HG02943 (cell line): ENCODE data around the gene CACNA1E.

Source experiments
- ATAC-seq: cut with Tn5 transposase; IDR thresholded peaks from one replicate; pipeline ENCODE4 v1.9.1; 2021; ENCODE audit warnings: mild to moderate bottlenecking, low read depth, moderate library complexity; ENCODE audit not compliant: unreplicated experiment

The CACNA1E gene

DNA sequence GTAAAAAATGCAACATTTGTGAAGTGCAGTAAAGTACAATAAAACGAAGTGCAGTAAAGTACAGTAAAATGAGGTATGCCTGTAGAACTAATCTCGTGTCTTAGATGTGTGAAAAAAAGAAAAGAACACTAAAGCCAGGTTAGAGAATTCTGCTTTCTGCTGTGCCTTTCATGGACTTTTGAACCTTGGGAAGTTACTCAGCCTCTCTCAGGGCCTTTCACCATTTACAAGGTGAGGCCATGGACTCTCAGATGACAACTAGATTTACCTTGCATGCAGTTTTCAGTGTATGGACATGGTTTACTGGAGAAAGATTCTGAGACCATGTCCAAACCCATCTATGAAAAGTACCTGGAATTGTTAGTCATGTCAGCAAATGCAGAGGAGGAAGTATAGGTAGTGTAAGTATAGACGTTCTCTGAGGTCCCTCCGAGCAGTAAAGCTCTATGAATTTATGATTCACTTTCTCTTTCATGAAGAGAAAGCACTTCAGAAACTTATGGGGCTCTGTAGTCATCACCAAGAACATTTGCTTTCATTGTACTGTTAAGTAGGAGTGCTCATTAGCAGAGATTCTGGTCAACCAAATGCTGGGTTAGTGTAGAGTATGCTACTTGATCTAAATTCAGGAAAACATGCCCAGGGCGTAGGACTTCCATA lies 143.1 kb downstream of the CACNA1E start:
- no peak for ATAC-seq

DNA sequence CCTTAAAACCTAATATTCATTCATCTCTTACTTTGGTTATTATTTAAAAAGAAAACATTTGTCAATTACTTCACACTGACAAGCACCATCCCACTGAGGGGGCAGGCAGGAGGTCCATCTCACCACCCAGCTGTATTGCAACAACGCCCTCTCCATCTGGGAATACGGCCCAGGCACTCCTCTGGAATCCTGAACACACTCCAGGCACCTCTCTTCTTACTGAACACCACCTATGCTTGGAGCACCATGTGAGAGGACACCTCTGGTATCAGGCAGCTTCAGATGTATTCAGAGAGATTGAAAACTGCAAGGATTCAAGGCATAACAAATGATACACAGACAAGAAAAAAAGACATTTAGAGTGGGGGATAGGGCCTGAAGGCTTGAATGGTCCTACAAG lies 147.1 kb downstream of the CACNA1E start:
- no peak for ATAC-seq

DNA sequence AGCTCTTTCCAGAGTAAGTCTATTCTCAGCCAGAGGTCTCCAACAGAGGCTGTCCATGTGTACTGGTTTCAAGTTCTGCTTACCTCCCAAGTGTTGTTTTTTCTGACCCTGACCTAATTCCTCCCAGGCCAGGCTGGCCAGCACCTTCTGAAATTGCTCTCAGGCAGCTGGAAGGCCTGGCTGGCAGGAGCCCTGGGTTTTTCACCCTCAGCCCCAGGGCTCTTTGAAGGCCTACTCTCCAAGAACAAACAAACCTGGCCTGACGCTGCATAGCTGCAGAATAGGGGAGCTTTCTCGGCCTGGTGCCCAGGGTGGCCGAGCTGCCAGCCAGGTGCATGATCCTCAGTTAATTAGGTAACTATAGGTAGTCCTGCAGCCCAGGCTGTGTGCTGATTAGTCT lies 147.5 kb downstream of the CACNA1E start:
- no peak for ATAC-seq

DNA sequence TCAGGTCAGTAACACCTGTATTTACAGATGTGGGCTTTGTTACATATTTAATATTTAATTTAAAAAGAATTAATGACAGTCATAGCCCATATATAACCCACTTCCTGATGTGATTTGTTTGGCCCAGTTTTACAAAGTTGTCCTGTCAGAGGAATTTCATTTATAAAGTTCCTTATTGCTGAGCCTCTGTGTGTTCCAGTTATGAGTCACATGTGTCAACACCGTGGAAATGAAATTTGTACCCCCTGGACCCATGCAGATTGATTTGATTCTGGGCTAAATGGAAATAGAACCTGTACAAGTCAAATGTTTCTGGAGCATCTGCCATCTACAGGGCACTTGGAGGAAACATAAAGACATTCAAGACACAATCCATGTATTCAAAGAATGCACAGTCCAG lies 149.2 kb downstream of the CACNA1E start:
- ATAC-seq = no peak

DNA sequence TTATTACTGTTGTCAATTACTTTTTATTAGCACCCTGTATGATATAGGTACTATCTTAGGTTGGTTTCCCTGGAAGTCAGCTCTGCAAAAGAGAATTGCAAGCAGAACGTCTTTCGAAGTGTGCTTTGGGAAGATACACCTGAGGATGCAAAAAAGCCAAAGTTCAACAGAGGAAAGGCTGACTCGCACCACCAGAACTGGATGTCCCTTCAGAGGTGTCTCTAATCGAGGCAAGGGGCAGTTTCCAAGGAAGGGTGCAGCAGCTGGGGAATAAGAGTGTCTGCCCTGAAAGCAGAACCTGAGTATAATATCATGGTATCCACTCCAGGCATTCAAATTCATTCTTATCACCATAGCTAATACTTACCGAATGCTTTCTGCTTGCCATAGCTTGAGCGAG lies 149.6 kb downstream of the CACNA1E start:
- ATAC-seq = no peak

DNA sequence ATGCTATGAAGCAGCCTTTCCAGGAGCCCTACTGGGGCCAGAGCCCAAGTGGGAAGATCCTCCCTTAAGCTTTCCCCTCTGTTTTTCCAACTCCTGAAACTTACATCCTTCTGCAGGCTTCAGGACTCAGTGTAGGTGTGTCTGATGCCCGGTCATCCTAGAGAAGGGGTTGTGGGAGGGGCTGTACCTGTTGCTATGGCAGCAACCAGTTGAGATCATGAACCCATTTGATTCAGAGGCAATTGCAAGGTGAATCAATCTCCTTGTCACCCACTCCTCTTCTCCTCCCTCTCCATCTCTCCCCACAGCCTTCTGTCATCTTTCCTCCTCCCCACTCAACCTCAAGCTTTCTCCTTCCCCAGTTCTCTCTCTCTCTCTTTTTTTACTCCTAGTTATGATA lies 151.8 kb downstream of the CACNA1E start:
- ATAC-seq = no peak

DNA sequence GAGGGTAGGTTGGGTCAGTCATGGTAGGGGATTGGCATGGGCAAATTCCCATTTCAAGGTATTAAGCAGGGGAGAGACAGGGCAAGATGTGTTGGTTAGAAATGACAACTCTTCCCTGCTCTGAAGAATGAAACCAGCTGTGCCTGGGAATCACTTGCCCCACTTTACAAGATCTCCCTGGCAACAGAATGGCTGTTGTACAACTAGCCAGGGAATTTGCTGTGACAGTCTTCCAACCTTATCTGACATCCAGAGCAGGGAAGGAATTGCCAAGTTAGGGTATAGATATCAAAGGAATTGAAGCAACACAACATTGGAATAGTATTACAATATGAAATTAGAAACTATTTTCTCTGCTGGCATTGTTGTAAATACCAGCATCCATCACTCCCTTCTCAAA lies 154.7 kb downstream of the CACNA1E start:
- ATAC-seq = no peak

DNA sequence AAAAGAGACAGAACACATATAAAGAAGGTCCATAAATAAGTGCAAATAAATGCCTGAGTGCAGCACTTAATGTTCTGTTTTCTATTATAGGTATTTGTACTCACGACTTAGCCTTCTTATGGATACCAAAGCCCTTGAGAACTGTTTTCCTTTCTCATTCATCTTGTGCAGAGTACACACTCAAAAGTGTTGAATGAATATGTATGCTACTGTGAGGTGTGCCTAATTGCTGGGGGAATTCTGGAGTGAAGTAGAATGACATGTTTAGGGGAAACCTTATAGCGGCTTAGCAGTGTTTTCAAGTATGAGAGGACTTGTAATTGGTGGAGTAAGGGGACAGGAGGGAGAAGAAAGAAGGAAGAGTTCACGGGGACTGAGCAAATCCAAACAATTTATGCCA lies 157.6 kb downstream of the CACNA1E start:
- ATAC-seq = no peak

DNA sequence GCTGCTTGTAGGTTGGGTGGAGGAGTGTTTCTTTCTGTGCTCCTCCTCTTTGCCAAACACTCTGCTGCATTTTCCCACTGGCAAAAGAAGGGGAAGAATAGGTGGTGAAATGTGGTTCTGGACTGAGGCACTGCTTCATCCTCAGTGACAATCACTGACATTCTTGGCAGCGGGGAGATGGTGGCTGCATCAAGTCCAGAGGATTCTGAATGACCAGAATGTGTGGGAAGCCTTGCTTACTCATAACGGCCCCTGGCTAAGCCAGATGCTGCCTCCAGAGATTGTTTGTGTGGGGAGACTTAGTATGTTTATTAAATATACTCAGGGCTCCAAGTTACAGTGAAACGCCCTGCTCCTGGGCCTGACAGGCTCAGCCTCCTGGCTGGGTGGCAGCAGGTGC lies 160.3 kb downstream of the CACNA1E start:
- no peak for ATAC-seq

DNA sequence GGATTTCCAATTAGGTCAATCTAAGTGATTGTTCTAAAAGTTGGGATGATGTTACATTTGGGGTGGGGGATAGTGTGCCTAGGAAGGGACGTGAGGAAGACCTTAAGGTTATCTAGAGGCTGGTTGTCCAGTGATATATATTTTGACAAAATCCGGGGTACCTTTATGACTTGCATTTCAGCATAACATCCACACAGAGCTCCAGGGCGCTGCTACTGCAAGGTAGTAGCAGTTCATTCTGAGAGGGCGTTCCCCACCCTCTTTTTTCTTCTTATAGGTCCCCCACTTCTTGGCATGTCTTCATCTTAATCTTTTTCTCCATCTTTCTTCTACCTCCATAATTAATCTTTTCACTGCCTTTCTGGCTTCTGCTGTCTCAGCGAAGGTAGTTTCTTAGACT lies 161.9 kb downstream of the CACNA1E start:
- no peak for ATAC-seq

DNA sequence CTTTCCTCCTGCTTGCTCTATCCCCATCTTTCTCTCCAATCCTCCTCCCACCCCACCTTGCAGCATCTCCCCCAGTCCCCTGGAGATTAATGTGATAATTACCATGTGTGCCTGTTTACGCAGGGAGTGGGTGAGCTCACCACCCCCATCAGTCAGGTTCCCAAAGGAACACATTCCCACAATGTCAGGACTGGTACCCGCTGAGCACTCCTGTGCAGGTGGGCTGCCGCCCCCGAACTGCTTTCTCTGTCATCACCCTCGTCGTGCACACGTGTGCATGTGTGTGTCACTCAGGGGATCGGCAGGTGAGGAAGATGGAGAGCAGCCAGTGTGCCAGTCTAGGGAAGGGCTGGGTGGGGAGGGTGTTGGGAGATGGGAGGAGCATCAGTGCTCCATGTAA lies 163.4 kb downstream of the CACNA1E start:
- no peak for ATAC-seq

DNA sequence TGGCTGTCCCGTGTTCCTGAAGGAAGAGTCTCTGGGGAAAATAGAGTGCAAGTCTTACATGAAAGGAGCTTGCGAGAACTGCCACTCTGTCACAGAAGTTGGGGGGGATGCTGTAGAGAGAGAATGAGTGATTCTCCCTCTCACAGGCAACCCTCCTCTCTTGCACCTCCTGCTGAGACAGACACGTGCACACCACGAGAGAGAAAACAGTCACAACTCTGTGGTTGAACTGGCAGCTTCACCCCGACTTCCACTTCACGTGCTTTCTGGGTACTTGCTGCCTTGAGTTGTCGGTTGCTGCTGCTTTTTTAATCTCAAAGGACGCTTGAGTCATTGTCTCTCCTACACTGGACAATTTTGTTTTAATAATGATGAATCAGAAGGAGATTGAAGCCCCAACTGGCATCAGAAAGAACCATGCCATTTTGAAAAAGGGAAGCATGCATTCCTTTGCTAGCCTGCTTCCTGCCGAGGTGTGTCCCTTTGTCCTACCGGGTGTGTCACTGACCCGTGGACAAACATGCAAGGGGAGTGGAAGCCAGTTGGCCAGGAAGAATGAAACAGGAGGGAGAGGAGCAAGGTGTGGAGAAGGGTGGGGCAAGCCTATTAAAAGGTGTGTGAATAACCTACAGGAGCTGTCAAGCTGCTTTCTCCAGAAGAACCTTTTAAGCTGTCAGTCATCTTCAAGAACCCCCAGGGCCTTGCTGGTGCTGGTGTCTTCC lies 164.2 kb downstream of the CACNA1E start:
- ATAC-seq = no peak

DNA sequence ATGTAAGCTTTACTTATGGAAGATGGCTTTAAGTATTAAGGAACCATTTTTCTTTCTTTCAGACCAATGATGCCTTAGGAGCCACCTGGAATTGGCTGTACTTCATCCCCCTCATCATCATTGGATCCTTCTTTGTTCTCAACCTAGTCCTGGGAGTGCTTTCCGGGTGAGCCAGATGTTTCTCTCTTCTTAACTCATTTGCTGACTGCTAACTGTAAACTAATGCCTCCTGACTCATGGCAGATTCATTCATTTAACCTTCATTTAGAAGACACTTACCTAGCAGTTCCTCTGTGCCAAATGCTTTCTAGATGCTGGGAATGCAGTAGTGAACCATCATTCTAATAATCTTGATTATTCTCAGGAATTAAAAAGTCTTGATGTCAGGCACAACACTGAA lies 168.0 kb downstream of the CACNA1E start:
- no peak for ATAC-seq

DNA sequence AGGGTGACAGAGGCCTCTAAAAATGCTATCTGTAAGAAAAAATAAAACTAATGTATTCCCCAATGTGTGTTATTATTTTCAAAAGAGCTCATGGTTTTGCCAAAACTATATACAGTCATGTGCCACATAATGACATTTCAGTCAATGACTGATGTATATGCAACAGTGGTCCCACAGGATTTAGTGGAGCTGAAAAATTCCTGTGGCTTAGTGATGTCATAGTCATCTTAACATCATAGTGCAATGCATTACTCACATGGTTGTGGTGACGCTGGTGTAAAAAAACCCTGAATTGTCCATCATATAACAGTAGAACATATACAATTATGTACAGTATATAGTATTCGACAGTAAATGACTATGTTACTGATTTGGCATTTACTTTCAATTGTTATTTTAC lies 172.4 kb downstream of the CACNA1E start:
- no peak for ATAC-seq

DNA sequence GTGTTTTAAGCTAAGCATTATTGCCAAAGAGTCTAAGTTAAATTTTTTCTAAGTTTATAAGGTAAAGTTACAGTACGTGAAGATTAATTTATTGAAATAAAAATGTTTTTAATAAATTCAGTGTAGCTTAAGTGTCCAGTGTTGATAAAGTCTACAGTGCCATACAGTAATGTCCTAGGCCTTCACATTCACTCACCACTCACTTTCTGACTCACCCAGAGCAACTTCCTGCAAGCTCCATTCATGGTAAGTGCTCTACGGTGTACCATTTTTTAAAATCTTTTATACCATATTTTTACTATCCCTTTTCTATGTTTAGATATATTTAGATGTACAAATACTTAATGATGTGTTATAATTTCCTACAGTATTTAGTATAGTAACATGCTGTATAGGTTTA lies 173.2 kb downstream of the CACNA1E start:
- no peak for ATAC-seq

DNA sequence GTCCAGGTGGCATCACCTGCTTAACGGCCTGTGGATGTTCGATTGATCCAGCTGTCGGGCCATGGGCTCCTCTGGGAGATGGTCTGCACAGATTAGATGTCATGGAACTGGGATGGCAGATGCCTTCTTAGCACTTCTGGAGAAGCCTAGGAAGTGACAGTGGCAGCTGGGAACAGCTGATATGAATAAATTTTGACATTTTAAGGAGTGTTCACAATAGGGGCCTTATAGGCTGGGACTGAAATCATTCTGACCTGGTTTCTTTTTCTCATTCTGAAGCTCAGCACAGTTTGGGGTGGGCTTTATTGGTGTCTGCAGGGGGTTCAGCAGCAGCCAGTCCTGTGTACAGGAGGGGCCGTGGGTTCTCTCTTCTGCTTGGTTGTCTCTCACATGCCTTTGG lies 175.3 kb downstream of the CACNA1E start:
- no peak for ATAC-seq

DNA sequence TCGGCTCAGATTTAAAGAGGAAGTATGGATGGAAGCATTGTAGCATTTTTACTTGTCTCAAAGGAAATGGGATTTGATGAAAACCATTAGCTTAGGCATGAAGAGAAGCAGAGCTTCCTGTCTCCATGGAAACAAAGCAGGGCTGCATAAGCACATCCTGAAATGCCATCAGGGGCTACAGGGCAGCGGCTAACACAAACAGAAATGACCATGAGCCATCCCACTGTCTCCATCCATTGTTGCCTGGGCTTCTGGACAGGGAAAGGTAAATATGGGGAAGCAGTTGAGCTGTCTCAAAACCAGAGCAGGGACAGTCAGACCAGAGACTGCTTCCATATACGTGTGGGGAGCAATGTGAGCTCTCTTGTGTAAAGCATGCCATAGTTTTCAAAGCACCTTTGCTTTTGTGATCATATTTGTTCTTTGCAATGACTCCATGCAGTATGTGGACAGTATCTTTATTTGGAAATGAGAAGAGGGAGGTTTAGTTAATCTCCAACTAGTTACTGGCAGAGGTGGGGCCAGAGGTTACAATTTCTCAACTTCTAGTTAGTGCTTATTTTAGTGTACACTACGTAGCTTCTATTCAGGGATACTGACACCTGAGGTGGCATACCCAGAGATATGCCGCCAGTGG lies 176.1 kb downstream of the CACNA1E start:
- ATAC-seq = no peak

DNA sequence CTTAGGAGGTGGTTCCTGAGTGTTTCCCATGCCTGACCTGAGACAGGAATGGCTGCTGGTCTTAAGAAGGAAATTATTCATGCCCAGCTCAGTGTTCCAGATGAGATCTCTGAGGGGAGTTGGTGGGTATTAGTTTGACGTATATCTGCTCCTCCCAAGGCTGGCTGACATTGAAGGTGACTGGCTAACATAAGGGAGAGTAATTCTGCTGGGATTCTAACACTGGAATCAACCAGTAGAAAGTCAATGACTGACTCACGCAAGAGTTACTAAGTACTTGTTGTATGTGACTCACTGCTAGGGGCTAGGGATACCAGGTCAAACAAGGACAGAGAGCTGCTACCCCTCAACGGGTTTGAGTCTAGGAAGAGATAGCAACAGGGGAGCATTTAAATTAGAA lies 177.3 kb downstream of the CACNA1E start:
- no peak for ATAC-seq

DNA sequence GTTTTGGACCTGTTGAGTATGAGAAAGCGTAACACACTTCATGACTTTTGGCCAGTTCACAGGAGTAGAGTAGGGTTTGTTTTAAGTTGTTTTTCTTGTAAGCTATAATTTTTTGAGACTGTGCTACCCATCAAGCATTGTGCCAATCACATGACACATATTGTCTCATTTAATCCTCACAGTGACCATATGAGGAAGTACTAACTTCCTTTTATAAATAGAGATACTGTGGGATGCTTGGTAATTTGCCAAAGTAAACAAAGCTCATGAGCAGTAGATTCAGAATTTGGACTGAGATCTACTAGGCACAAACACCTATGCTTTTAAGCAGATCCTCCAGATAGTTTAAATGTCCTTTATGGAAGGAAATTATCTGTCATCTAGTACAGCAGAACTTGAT lies 178.3 kb downstream of the CACNA1E start:
- no peak for ATAC-seq

DNA sequence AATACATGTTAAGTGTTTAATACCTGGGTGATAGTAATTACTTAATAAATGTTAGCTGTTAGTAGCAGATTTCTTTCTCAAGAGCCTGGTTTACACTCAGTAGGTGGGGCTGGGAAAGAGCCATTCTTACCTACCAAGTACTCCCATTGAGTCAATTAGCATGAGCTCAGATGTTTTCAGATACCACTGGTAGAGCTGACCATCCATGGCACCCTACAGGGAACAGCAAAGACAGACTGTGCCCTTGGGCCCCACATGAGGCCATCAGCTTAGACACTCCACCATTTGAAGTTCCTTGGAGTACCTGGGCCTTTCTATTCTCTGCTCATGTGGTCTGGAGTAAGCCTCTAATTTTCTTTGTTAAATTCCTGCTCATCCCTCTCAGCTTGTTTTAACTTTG lies 179.3 kb downstream of the CACNA1E start:
- ATAC-seq = no peak

DNA sequence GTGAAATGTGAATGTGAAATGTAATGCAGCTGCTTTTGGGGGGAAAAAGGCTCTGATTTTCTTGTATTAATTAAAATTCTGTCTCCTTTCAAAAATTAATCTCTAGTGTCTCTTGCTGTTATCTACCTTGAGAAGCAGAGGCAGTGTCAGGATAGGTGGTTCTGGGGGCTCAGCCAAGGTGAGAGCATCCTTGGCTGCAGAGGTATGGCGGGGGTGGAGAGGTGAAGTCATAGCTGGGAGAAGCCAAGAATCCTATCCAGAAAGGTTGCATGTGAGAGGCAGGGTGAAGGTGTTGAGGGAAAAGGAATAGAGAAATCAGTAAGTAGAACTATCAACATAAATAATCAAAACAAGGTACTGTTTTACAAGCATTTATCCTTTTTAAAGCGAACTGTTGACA lies 181.2 kb downstream of the CACNA1E start:
- ATAC-seq = no peak

DNA sequence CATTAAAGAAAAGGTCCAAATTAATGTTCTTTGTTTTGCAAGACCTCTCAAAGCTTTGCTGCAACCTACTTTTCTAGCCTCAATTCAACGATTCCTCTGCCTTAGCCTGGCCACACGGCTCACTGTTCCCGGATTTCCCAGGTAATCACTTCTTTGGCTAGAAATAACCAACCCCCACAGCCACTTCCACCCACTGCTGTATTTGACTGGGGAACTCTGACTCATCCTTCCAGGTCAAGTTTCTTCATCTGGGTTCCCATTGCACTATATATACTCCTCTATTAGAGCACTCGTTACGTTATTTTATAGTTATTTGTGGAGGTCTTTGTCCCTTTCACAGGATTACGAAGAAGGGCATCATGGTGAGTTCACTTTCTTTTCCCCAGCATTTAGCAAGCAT lies 185.9 kb downstream of the CACNA1E start:
- ATAC-seq = no peak
